Stimulated activated CD4-positive, alpha-beta T cell treated with anti-CD3 and anti-CD28 coated beads, Interleukin-4, amount 100 ng/mL, for 24 hours (primary cell): ENCODE measurements around the gene KCNC3.
"Not testable (repeated sequence)": the region's sequence is repeated elsewhere in the genome, so short reads cannot be mapped to it uniquely, and the experiment has no call there.

ENCODE experiments used
- DNase-seq: peaks from one replicate; pipeline ENCODE4 v3.0.0-alpha.2; 2020

The KCNC3 gene

GRCh38 chr19:50352242-50352641, 23.1 kb upstream of the KCNC3 start:
- DNase-seq: no peak

GRCh38 chr19:50349277-50350057, 20.3 kb upstream of the KCNC3 start:
- no peak for DNase-seq

GRCh38 chr19:50347089-50347581, 18.0 kb upstream of the KCNC3 start:
- DNase-seq: peak; percentile 40

GRCh38 chr19:50344661-50345318, 15.6 kb upstream of the KCNC3 start:
- no peak for DNase-seq

GRCh38 chr19:50341091-50341564, 12.0 kb upstream of the KCNC3 start:
- DNase-seq: no peak

GRCh38 chr19:50340331-50340730, 11.2 kb upstream of the KCNC3 start:
- DNase-seq: no peak

GRCh38 chr19:50337031-50337430, 7.9 kb upstream of the KCNC3 start:
- DNase-seq: not testable (repeated sequence)

- no peak for DNase-seq
Measured at GRCh38 chr19:50334741-50335421, 5.7 kb upstream of the KCNC3 start.

DNA sequence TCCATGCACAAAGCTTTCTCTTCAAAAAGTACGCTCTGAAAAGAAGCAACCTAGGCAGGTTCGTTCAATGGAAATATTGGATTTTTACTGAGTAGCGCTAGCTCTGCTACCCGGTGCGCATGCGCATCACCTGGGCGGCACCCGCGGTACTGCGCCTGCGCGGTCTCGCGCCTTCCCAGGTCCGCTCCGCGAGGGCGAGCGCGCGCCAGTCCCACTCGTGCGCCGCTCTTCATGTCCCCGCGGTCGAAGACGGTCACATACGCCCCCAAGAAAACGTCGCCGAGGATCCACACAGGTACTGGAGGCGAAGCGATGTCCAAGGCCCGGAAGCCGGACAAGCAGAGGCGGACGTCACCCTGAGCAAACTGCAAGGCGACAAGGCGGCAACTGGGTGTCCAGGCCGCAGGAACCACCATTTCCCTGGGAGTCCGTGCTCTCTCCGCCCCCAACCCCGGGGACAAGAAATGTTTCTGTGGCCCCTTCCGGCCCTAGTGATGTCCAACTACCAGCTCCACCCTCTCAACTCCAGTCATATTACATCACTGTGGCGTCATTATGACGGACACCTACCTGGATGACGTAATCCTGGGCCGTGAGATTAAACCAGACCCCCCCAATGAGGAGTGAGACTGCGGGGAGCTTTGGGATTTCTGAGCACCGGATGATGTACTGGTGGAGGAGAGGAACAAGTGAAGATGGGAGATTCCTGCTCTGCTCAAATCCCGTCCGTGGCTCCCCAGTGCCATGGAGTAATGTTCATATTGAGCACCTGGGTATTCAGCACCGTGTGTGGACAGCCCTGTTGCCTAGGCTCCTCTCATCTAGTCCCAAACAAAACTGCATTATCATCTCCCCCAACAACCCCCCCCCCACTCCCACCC, 4.8 kb upstream of the KCNC3 start:
- DNase-seq: peak; percentile 82

DNA sequence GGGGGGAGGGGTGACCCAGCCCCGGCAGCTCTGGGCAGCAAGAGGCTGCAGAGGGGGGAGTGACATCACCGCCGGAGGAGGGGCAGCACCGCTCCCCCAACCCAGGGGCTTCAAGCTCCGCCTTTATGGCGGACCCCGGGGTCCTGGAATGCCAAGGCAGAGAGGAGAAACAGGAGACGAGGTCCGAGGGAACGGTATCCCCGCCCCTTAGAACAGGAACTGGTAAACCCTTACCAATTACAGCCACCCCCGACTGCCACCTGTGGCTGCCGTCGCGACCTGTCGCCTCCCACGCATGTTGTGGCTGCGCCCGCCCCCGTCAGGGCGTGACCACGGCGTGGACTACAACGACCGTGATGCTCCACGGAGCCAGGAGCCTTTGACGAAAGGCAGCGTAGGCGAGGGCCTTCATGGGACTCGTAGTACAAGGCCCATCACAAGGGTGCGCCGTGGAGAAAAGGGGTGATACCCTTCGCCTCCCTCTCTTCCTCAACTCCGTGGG, 4.1 kb upstream of the KCNC3 start:
- peak; percentile 92 for DNase-seq

DNA sequence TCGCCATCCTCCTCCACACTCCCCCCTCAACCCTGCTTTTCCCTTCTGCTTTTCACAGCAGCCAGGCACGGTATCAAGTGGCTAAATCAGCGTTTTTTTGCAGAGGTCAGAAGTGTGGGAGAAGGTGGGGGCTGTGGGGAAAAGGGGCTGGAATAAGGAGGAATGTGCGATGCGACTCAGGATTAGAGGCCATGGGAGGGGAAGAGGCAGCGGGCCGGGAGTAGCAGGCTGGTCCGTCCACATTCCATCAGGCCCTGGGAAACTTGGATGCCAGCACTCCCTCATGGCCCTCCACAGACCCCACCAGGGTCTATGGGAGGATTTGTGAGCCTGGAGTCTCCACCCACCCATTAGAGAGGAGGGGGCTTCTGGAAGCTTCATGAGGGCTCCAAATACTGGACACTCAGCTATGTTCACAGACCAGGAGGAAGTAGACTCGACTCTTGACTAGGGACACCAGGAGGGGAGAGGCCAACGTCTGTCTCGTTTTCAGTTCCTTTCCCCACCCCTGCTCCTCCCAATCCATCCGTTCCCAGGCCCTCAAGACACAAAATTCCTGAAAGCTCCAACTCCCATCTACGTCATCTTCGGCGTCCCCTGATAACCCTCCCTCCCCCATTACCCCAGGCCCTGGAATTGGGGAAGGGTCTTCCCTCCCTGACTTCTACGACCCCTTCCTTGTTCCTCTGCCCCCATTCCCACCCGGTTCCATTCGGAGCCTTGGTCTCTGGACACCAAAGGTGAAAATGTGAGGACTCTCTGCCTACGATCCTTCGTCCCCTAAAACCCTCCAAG, 3.3 kb upstream of the KCNC3 start:
- no peak for DNase-seq

DNA sequence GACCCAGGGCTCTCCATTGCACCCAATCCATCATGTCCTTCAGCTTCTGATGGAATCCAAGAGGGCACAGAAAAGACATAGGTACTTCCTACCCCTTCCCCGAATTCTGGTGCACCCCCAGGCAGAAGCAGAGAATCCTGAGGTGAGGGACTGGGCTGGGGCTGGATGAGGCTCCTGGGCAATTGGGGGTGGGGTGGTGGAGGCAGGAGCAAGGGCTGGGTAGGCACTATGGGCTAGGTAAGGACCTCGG, 2.7 kb upstream of the KCNC3 start:
- DNase-seq: no peak

DNA sequence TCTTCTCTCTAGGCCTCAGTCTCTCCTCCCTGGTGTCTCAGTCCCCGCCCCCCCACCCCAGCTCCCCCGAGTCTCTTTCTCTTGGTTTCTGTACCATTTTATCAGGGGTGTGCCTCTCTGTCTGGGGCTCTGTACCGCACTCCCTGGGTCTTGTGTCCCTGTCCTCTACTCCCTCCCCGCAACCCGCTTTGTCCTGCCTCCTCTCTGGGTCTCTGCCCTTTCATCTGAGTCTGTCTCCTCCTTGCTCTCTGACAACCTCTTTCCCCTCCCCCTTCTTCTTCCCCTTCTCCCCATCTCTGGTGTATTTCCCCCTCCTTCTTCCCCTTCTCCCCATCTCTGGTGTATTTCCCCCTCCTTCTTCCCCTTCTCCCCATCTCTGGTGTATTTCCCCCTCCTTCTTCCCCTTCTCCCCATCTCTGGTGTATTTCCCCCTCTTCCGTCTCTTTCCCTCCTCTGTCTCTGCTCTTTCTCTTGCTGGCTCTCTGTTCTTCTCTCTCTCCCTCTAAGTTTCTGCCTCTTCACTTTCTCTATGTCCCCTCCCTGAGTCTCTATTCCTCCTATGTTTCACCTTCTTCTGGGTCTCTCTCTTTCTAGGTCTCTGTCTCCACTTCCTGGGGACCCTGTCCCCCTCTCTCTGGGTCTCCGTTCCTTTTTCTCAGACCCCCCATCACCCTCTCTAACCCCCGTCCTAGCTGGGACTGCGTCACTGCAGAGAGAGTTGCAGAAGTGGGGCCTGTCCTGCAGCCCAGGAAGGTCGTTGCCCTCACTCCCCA, 2.2 kb upstream of the KCNC3 start:
- DNase-seq: no peak

- DNase-seq: peak; percentile 76
Measured at GRCh38 chr19:50330365-50331078, 1.3 kb upstream of the KCNC3 start.

DNA sequence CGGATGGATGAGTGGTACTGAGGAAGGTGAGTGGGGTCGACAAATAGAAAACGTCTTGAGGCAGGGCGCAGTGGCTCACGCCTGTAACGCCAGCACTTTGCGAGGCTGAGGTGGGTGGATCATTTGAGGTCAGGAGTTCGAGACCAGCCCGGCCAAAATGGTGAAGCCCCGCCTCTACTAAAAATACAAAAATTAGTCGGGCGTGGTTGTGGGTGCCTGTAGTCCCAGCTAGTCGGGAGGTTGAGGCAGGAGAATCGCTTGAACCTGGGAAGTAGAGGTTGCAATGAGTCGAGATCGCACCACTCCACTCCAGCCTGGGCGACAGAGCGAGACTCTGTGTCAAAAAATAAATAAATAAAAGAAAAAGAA, 733 bp upstream of the KCNC3 start:
- DNase-seq: not testable (repeated sequence)

GRCh38 chr19:50328873-50329145, 368 bp downstream of the KCNC3 start:
- DNase-seq: no peak

DNA sequence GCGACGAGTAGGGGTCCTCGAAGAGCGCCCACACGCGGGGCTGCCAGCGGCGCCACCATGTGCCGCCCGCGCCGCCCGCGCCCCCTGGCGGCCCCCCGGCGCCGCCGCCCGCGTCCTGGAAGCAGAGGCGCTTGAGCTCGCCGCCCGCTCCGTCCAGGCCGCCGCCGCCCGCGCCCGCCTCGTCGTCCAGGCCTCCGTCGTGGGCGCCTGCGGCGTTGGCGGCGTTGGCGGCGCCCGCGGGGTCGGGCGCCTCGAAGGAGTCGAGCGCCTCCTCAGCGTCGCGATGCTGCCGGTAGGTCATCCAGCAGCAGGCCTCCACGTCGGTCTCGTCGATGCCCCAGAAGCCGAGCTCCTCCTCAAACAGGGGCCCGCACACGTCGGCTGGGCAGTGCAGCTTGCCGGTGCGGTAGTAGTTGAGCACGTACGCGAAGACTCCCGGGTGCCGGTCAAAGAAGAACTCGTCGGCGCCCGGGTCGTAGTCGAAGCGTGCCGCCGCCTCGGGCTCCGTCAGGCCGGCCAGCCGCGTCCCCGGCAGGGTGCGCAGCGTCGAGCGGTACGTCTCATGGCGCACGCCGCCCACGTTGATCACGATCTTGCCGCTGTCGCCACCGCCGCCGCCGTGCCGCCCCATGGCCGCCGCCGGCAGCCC, 829 bp downstream of the KCNC3 start:
- peak; percentile 48 for DNase-seq

- DNase-seq: no peak
Measured at GRCh38 chr19:50327461-50328223, 1.5 kb downstream of the KCNC3 start.

DNA sequence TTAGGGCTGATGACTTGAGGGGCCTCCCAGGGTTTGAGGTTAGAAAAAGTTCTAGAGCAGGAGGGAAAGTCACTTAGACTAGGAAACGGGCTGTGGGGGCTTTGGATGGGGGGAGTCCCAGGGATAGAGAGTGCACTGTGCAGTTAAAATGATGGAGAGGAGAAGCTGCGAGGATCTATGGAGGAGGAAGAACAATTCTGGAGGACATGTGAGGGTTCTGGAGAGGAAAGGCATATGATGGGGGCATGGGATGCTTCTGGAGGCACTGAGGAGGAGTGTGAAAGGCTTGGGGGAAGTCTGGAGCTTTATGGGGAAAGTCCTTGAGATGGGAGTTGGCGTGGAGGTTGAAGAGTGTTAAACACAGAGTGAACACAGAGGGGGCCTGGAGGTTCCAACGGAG, 2.2 kb downstream of the KCNC3 start:
- no peak for DNase-seq
